ENCODE measurements around the gene CHD5.

DNA sequence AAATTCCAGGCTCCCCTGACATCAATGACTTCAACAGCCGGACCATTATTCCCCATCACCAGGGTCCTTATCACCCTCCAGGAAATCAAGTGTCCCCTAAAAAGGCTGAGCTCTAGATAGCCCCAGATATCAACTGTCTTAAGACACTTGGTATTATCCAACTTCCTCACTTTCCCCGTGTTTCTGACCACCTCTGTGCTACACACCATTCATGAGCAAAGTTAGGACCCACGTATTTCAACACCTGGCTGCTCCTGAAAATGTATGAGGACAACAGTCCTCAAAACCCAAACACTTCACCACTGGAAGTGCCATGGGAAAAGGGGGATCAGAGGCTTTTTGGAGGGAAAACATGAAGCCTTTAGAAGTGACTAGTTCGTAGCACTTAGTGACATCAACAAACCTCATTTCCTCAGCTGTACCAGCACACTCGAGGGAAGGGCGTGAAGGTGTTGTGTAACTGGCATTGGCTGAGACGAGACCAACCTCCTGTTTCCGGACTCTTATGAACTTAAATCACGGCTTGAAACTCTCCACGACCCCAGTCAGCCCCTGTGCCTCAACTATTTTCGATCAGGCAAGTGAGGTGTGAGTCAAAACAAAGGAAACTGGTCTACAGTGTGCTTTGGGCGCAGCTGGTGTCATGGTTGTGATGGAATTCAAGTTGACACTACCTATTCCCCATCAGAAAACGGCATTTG is 4.1 kb upstream of the CHD5 start:
- TF ChIP-seq ZBTB21 (CRISPR knock-in tag; IDR thresholded peaks at IDR 0.05; ENCODE audit: borderline replicate concordance), result no peak
- TF ChIP-seq, protein P1, sequence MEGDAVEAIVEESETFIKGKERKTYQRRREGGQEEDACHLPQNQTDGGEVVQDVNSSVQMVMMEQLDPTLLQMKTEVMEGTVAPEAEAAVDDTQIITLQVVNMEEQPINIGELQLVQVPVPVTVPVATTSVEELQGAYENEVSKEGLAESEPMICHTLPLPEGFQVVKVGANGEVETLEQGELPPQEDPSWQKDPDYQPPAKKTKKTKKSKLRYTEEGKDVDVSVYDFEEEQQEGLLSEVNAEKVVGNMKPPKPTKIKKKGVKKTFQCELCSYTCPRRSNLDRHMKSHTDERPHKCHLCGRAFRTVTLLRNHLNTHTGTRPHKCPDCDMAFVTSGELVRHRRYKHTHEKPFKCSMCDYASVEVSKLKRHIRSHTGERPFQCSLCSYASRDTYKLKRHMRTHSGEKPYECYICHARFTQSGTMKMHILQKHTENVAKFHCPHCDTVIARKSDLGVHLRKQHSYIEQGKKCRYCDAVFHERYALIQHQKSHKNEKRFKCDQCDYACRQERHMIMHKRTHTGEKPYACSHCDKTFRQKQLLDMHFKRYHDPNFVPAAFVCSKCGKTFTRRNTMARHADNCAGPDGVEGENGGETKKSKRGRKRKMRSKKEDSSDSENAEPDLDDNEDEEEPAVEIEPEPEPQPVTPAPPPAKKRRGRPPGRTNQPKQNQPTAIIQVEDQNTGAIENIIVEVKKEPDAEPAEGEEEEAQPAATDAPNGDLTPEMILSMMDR (IDR thresholded peaks at IDR 0.05), result no peak
